ENCODE data around the gene AKT3.

GRCh38 chr1:243738020-243738419, 112.0 kb downstream of the AKT3 start:
- TF ChIP-seq CTCF (conservative IDR thresholded peaks at IDR 0.05) (no peak), EZH2 (IDR thresholded peaks at IDR 0.05; ENCODE audit: low read depth) (no peak)

Data from PC-9 (cell line).